Activated naive CD4-positive, alpha-beta T cell treated with anti-CD3 and anti-CD28 coated beads, Interleukin-2, amount 50 U/mL, for 24 hours (primary cell): ENCODE results near the gene ITGB7.
"Not testable (repeated sequence)": the region's sequence is repeated elsewhere in the genome, so short reads cannot be mapped to it uniquely, and the experiment has no call there.

Experiments used
- H3K27ac Mint-ChIP-seq: one replicate; pipeline ENCODE4 v1.8.0; 2021; ENCODE audit warnings: mild to moderate bottlenecking, mixed read lengths
- H3K27me3 Mint-ChIP-seq: one replicate; pipeline ENCODE4 v1.8.0; 2021; ENCODE audit warnings: mixed read lengths
- H3K36me3 Mint-ChIP-seq: one replicate; pipeline ENCODE4 v1.8.0; 2021; ENCODE audit warnings: mixed read lengths
- H3K4me1 Mint-ChIP-seq: one replicate; pipeline ENCODE4 v1.8.0; 2021; ENCODE audit warnings: mixed read lengths
- H3K4me3 Mint-ChIP-seq: one replicate; pipeline ENCODE4 v1.8.0; 2021; ENCODE audit warnings: mild to moderate bottlenecking, mixed read lengths
- H3K9me3 Mint-ChIP-seq: one replicate; pipeline ENCODE4 v1.8.0; 2021; ENCODE audit warnings: mixed read lengths

ITGB7 gene

GRCh38 chr12:53184828-53185227 is 22.2 kb downstream of the ITGB7 start:
- peak overlapping the region; percentile 42 for H3K4me3 Mint-ChIP-seq
- H3K27me3 Mint-ChIP-seq, result no peaks in the 10 kb centered on the region
- peaks cover 14% of the 10 kb centered on the region for H3K36me3 Mint-ChIP-seq
- H3K9me3 Mint-ChIP-seq, result no peaks in the 10 kb centered on the region
- H3K4me1 Mint-ChIP-seq, result peaks cover 56% of the 10 kb centered on the region
- peak overlapping the region; percentile 62 for H3K27ac Mint-ChIP-seq

- no peaks in the 10 kb centered on the region for H3K27me3 Mint-ChIP-seq
- H3K9me3 Mint-ChIP-seq, result no peaks in the 10 kb centered on the region
- peak overlapping the region; percentile 2 for H3K27ac Mint-ChIP-seq
- peaks cover 14% of the 10 kb centered on the region for H3K36me3 Mint-ChIP-seq
- H3K4me3 Mint-ChIP-seq, result peak overlapping the region; percentile 99
- H3K4me1 Mint-ChIP-seq, result peaks cover 60% of the 10 kb centered on the region
Measured at GRCh38 chr12:53182903-53183302, 24.1 kb downstream of the ITGB7 start.

GRCh38 chr12:53181935-53182334 is 25.1 kb downstream of the ITGB7 start:
- H3K4me3 Mint-ChIP-seq, result peak overlapping the region; percentile 99
- H3K27ac Mint-ChIP-seq, result peak overlapping the region; percentile 96
- H3K9me3 Mint-ChIP-seq, result no peaks in the 10 kb centered on the region
- peaks cover 14% of the 10 kb centered on the region for H3K36me3 Mint-ChIP-seq
- H3K4me1 Mint-ChIP-seq, result peaks cover 60% of the 10 kb centered on the region
- no peaks in the 10 kb centered on the region for H3K27me3 Mint-ChIP-seq

GRCh38 chr12:53180931-53181645 is 26.0 kb downstream of the ITGB7 start:
- H3K4me1 Mint-ChIP-seq, result peaks cover 59% of the 10 kb centered on the region
- no peaks in the 10 kb centered on the region for H3K27me3 Mint-ChIP-seq
- H3K9me3 Mint-ChIP-seq, result no peaks in the 10 kb centered on the region
- H3K4me3 Mint-ChIP-seq, result peak overlapping the region; percentile 99
- peaks cover 14% of the 10 kb centered on the region for H3K36me3 Mint-ChIP-seq
- H3K27ac Mint-ChIP-seq, result peak overlapping the region; percentile 96

- Mint-ChIP-seq H3K27me3 (no peaks in the 10 kb centered on the region), H3K4me3 (peak within 1 kb of the TSS; percentile 99), H3K36me3 (peaks cover 14% of the 10 kb centered on the region), H3K27ac (peak within 1 kb of the TSS; percentile 98), H3K9me3 (no peaks in the 10 kb centered on the region), H3K4me1 (peaks cover 55% of the 10 kb centered on the region)
Measured at GRCh38 chr12:53180220-53180930, 26.7 kb downstream of the ITGB7 start, which contains the start of the genes CSAD and ZNF740. TSS of gene CSAD (minus strand) at chr12:53180925. CDS start at chr12:53173470, 7,455 bp downstream. TSS of gene ZNF740 (plus strand) at chr12:53180722. CDS start at chr12:53181984, 1,262 bp downstream.

- H3K27me3 Mint-ChIP-seq, result no peaks in the 10 kb centered on the region
- peak overlapping the region; percentile 92 for H3K4me3 Mint-ChIP-seq
- H3K9me3 Mint-ChIP-seq, result no peaks in the 10 kb centered on the region
- peaks cover 49% of the 10 kb centered on the region for H3K4me1 Mint-ChIP-seq
- peaks cover 12% of the 10 kb centered on the region for H3K36me3 Mint-ChIP-seq
- peak overlapping the region; percentile 98 for H3K27ac Mint-ChIP-seq
Measured at GRCh38 chr12:53179687-53180219, 27.3 kb downstream of the ITGB7 start.

- H3K27me3 Mint-ChIP-seq, H3K9me3 Mint-ChIP-seq: not testable (repeated sequence)
- H3K4me1 Mint-ChIP-seq, result peaks cover 41% of the 10 kb centered on the region
- peak overlapping the region; percentile 62 for H3K27ac Mint-ChIP-seq
- peaks cover 10% of the 10 kb centered on the region for H3K36me3 Mint-ChIP-seq
- H3K4me3 Mint-ChIP-seq, result peak overlapping the region; percentile 92
Measured at GRCh38 chr12:53178803-53179202, 28.2 kb downstream of the ITGB7 start.

- peak overlapping the region; percentile 62 for H3K27ac Mint-ChIP-seq
- not testable (repeated sequence) for H3K9me3 Mint-ChIP-seq
- peaks cover 28% of the 10 kb centered on the region for H3K4me1 Mint-ChIP-seq
Measured at GRCh38 chr12:53177447-53177846, 29.6 kb downstream of the ITGB7 start.

GRCh38 chr12:53176750-53177149 is 30.3 kb downstream of the ITGB7 start:
- Mint-ChIP-seq H3K27me3 (no peaks in the 10 kb centered on the region), H3K4me3 (no peak overlapping the region), H3K36me3 (peaks cover 6% of the 10 kb centered on the region), H3K27ac (no peak overlapping the region), H3K4me1 (peaks cover 21% of the 10 kb centered on the region), H3K9me3 (no peaks in the 10 kb centered on the region)

More at GRCh38 chr12:53177447-53177846, 29.6 kb downstream of the ITGB7 start:
- H3K4me3 Mint-ChIP-seq, H3K36me3 Mint-ChIP-seq, H3K27me3 Mint-ChIP-seq: not testable (repeated sequence)

- no peaks in the 10 kb centered on the region for H3K9me3 Mint-ChIP-seq
- H3K27me3 Mint-ChIP-seq, result no peaks in the 10 kb centered on the region
- H3K4me3 Mint-ChIP-seq, result no peak overlapping the region
- H3K27ac Mint-ChIP-seq, result no peak overlapping the region
- H3K4me1 Mint-ChIP-seq, result peaks cover 13% of the 10 kb centered on the region
- peaks cover 2% of the 10 kb centered on the region for H3K36me3 Mint-ChIP-seq
Measured at GRCh38 chr12:53174881-53175491, 32.1 kb downstream of the ITGB7 start.

- no peak overlapping the region for H3K4me3 Mint-ChIP-seq
- H3K36me3 Mint-ChIP-seq, result peaks cover 4% of the 10 kb centered on the region
- H3K27ac Mint-ChIP-seq, result no peak overlapping the region
- no peaks in the 10 kb centered on the region for H3K9me3 Mint-ChIP-seq
- H3K27me3 Mint-ChIP-seq, result no peaks in the 10 kb centered on the region
- H3K4me1 Mint-ChIP-seq, result peaks cover 3% of the 10 kb centered on the region
Measured at GRCh38 chr12:53173085-53173715, 33.9 kb downstream of the ITGB7 start.

- Mint-ChIP-seq H3K27ac (no peak overlapping the region), H3K4me1 (peaks cover 3% of the 10 kb centered on the region), H3K9me3 (no peaks in the 10 kb centered on the region), H3K36me3 (peaks cover 4% of the 10 kb centered on the region), H3K4me3 (no peak overlapping the region), H3K27me3 (no peaks in the 10 kb centered on the region)
Measured at GRCh38 chr12:53172352-53172751, 34.7 kb downstream of the ITGB7 start.

- Mint-ChIP-seq H3K36me3 (peaks cover 4% of the 10 kb centered on the region), H3K9me3 (no peaks in the 10 kb centered on the region), H3K4me1 (peaks cover 3% of the 10 kb centered on the region), H3K4me3 (no peak overlapping the region), H3K27me3 (no peaks in the 10 kb centered on the region), H3K27ac (no peak overlapping the region)
Measured at GRCh38 chr12:53171725-53172329, 35.2 kb downstream of the ITGB7 start.

- peaks cover 4% of the 10 kb centered on the region for H3K36me3 Mint-ChIP-seq
- no peak overlapping the region for H3K4me3 Mint-ChIP-seq
- peaks cover 3% of the 10 kb centered on the region for H3K4me1 Mint-ChIP-seq
- no peaks in the 10 kb centered on the region for H3K27me3 Mint-ChIP-seq
- no peaks in the 10 kb centered on the region for H3K9me3 Mint-ChIP-seq
- no peak overlapping the region for H3K27ac Mint-ChIP-seq
Measured at GRCh38 chr12:53170876-53171724, 36.0 kb downstream of the ITGB7 start.
